ENCODE data around the gene CSF2. TPM values are rescaled to one million over a fixed set of nuclear protein-coding genes. Genes with fewer than 3 reads are reported as not detected.

CSF2 gene
- total RNA-seq, 3 donors from 2014 or later: 130 to 283 (median 277) TPM

DNA sequence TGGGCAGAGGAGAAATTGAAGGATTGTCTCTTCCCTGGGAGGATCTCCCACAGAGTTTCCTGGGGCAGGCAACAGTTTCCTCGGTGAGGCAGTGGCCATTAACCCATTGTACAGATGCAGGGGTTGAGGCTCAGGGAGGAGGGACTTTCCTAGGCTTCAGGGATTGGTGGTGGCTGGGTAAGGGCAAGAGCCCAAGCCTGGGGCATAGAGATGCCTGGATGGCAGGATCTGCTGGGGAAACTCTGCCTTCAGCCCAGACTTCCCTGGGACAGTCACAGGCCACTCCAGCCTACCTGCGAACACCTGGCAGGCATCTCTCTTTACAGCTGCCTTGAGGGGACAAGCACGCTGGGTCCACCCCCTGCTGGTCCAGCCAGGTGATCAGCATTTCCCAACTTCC lies 3.6 kb upstream of the CSF2 start:
- peaks cover 36% of the 10 kb centered on the region for H3K4me1 Mint-ChIP-seq (ENCODE audit: low read depth)

GRCh38 chr5:132070460-132071337 lies 2.9 kb upstream of the CSF2 start:
- H3K4me1 Mint-ChIP-seq (ENCODE audit: low read depth): peaks cover 34% of the 10 kb centered on the region
- no peaks in the 10 kb centered on the region for H3K9me3 Mint-ChIP-seq
- no peaks in the 10 kb centered on the region for H3K36me3 Mint-ChIP-seq (ENCODE audit: insufficient read depth)
- H3K27me3 Mint-ChIP-seq (ENCODE audit: low read depth): no peaks in the 10 kb centered on the region
- H3K4me3 Mint-ChIP-seq: no peak overlapping the region
- DNase-seq: peak; percentile 38
- ATAC-seq: peak; percentile 51 to 60

More for the DNA sequence above, 3.6 kb upstream of the CSF2 start:
- no peak for ATAC-seq
- Mint-ChIP-seq H3K4me3 (no peak overlapping the region), H3K9me3 (no peaks in the 10 kb centered on the region), H3K36me3 (ENCODE audit: insufficient read depth) (no peaks in the 10 kb centered on the region), H3K27me3 (ENCODE audit: low read depth) (no peaks in the 10 kb centered on the region)
- DNase-seq: no peak

- Mint-ChIP-seq H3K9me3 (no peaks in the 10 kb centered on the region), H3K4me1 (ENCODE audit: low read depth) (peaks cover 35% of the 10 kb centered on the region), H3K4me3 (no peak overlapping the region), H3K27me3 (ENCODE audit: low read depth) (no peaks in the 10 kb centered on the region), H3K36me3 (ENCODE audit: insufficient read depth) (no peaks in the 10 kb centered on the region)
- no peak for ATAC-seq
- DNase-seq: no peak
Observed at GRCh38 chr5:132071338-132071707, 2.3 kb upstream of the CSF2 start.

DNA sequence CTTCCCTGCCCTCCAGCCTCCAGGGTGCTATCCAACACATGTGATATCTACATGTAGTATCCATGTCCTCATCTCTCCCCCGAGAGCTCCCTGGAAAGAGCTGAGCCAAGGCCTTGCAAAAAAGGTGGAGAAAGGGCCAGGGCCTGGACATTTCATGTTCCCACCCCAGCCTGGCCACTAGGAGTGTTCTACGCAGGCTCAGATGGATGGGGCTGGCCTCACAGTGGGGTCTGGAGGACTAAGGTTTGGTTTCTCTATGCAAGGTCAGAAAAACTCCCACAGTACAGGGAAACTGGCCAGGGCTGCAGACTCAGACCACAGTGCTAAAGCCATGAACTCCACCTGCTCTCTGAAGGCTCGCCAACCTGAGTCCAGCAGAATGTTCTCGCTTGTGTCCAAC lies 1.5 kb upstream of the CSF2 start:
- Mint-ChIP-seq H3K9me3 (no peaks in the 10 kb centered on the region), H3K4me3 (no peak overlapping the region), H3K36me3 (ENCODE audit: insufficient read depth) (no peaks in the 10 kb centered on the region), H3K4me1 (ENCODE audit: low read depth) (peaks cover 39% of the 10 kb centered on the region), H3K27me3 (ENCODE audit: low read depth) (no peaks in the 10 kb centered on the region)
- no peak for DNase-seq
- ATAC-seq: no peak

DNA sequence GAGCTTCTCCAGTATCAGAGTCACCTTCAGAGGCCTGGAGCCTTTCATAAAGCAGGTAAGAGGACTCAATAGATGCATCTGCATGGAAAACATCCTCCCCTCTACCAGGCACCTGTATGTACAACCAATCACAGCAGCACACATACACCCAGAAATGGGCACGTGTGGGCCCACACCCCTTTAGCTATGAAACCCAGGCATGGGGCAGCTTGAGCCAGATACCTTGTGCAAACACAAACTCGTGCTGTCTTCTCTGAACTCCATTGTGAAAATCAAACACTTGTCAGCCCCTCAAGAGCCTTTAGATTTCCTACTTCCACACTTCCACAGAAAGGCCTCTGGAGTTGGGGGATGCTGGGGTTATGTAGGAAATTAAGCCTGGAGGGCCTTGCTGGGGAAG lies 1.1 kb upstream of the CSF2 start:
- no peak overlapping the region for H3K4me3 Mint-ChIP-seq
- no peaks in the 10 kb centered on the region for H3K36me3 Mint-ChIP-seq (ENCODE audit: insufficient read depth)
- peaks cover 44% of the 10 kb centered on the region for H3K4me1 Mint-ChIP-seq (ENCODE audit: low read depth)
- DNase-seq: no peak
- H3K9me3 Mint-ChIP-seq: no peaks in the 10 kb centered on the region
- no peak for ATAC-seq
- no peaks in the 10 kb centered on the region for H3K27me3 Mint-ChIP-seq (ENCODE audit: low read depth)

DNA sequence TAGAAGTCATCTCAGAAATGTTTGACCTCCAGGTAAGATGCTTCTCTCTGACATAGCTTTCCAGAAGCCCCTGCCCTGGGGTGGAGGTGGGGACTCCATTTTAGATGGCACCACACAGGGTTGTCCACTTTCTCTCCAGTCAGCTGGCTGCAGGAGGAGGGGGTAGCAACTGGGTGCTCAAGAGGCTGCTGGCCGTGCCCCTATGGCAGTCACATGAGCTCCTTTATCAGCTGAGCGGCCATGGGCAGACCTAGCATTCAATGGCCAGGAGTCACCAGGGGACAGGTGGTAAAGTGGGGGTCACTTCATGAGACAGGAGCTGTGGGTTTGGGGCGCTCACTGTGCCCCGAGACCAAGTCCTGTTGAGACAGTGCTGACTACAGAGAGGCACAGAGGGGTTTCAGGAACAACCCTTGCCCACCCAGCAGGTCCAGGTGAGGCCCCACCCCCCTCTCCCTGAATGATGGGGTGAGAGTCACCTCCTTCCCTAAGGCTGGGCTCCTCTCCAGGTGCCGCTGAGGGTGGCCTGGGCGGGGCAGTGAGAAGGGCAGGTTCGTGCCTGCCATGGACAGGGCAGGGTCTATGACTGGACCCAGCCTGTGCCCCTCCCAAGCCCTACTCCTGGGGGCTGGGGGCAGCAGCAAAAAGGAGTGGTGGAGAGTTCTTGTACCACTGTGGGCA lies 642 bp downstream of the CSF2 start:
- H3K9me3 Mint-ChIP-seq: no peaks in the 10 kb centered on the region
- DNase-seq (no peak), ATAC-seq (no peak)
- peak overlapping the region; percentile 70 for H3K4me3 Mint-ChIP-seq
- peaks cover 45% of the 10 kb centered on the region for H3K4me1 Mint-ChIP-seq (ENCODE audit: low read depth)
- H3K36me3 Mint-ChIP-seq (ENCODE audit: insufficient read depth): no peaks in the 10 kb centered on the region
- H3K27me3 Mint-ChIP-seq (ENCODE audit: low read depth): no peaks in the 10 kb centered on the region

DNA sequence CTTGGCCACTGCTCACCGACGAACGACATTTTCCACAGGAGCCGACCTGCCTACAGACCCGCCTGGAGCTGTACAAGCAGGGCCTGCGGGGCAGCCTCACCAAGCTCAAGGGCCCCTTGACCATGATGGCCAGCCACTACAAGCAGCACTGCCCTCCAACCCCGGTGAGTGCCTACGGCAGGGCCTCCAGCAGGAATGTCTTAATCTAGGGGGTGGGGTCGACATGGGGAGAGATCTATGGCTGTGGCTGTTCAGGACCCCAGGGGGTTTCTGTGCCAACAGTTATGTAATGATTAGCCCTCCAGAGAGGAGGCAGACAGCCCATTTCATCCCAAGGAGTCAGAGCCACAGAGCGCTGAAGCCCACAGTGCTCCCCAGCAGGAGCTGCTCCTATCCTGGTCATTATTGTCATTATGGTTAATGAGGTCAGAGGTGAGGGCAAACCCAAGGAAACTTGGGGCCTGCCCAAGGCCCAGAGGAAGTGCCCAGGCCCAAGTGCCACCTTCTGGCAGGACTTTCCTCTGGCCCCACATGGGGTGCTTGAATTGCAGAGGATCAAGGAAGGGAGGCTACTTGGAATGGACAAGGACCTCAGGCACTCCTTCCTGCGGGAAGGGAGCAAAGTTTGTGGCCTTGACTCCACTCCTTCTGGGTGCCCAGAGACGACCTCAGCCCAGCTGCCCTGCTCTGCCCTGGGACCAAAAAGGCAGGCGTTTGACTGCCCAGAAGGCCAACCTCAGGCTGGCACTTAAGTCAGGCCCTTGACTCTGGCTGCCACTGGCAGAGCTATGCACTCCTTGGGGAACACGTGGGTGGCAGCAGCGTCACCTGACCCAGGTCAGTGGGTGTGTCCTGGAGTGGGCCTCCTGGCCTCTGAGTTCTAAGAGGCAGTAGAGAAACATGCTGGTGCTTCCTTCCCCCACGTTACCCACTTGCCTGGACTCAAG lies 1.5 kb downstream of the CSF2 start:
- DNase-seq (no peak), ATAC-seq (peak in 1 of 2 donors; percentile 19)
- Mint-ChIP-seq H3K9me3 (no peaks in the 10 kb centered on the region), H3K4me1 (ENCODE audit: low read depth) (peaks cover 45% of the 10 kb centered on the region), H3K4me3 (peak overlapping the region; percentile 70), H3K27me3 (ENCODE audit: low read depth) (no peaks in the 10 kb centered on the region), H3K36me3 (ENCODE audit: insufficient read depth) (no peaks in the 10 kb centered on the region)

DNA sequence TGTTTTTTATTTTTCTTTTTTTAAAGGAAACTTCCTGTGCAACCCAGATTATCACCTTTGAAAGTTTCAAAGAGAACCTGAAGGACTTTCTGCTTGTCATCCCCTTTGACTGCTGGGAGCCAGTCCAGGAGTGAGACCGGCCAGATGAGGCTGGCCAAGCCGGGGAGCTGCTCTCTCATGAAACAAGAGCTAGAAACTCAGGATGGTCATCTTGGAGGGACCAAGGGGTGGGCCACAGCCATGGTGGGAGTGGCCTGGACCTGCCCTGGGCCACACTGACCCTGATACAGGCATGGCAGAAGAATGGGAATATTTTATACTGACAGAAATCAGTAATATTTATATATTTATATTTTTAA lies 2.1 kb downstream of the CSF2 start:
- peak overlapping the region; percentile 70 for H3K4me3 Mint-ChIP-seq
- no peaks in the 10 kb centered on the region for H3K36me3 Mint-ChIP-seq (ENCODE audit: insufficient read depth)
- no peaks in the 10 kb centered on the region for H3K9me3 Mint-ChIP-seq
- no peak for ATAC-seq
- no peaks in the 10 kb centered on the region for H3K27me3 Mint-ChIP-seq (ENCODE audit: low read depth)
- peaks cover 42% of the 10 kb centered on the region for H3K4me1 Mint-ChIP-seq (ENCODE audit: low read depth)
- DNase-seq: no peak

DNA sequence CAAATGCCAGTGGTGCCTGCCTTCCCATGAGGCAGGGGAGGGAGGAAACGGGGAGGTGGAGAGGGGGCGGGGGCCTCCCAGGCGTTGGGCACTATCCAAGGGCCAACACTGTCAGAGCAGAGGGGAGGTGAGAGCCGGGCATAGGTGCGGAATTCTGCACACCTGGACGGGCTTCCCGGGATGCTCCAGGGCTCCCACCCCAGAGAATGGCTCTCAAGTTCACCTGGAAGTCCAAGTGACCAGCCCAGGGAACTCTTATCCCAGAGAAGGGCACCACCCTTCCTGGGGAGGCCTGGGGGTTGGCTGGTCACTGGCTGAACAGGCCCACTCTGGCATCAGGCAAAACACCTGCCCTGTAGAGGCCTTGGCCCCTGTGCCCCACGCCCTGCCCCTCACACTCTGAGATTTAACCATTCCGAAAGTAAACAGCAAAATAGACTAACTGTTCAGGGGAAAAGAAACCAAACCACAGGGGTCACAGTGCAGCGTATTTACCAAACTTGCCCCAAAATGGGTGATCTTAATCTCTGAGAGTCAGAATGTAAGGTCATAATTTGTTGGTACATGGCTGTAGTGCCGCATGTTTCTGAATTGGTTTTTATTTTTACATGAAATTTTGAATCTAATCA lies 2.7 kb downstream of the CSF2 start:
- no peak for DNase-seq
- H3K4me1 Mint-ChIP-seq (ENCODE audit: low read depth): peaks cover 36% of the 10 kb centered on the region

GRCh38 chr5:132076983-132077382 lies 3.4 kb downstream of the CSF2 start:
- Mint-ChIP-seq H3K27me3 (ENCODE audit: low read depth) (no peaks in the 10 kb centered on the region), H3K4me3 (peak overlapping the region; percentile 55), H3K36me3 (ENCODE audit: insufficient read depth) (no peaks in the 10 kb centered on the region), H3K9me3 (no peaks in the 10 kb centered on the region), H3K4me1 (ENCODE audit: low read depth) (peaks cover 36% of the 10 kb centered on the region)
- DNase-seq: no peak
- no peak for ATAC-seq

More for the DNA sequence above, 2.7 kb downstream of the CSF2 start:
- no peak for ATAC-seq
- H3K27me3 Mint-ChIP-seq (ENCODE audit: low read depth): no peaks in the 10 kb centered on the region
- no peaks in the 10 kb centered on the region for H3K36me3 Mint-ChIP-seq (ENCODE audit: insufficient read depth)
- peak overlapping the region; percentile 31 for H3K4me3 Mint-ChIP-seq
- no peaks in the 10 kb centered on the region for H3K9me3 Mint-ChIP-seq

DNA sequence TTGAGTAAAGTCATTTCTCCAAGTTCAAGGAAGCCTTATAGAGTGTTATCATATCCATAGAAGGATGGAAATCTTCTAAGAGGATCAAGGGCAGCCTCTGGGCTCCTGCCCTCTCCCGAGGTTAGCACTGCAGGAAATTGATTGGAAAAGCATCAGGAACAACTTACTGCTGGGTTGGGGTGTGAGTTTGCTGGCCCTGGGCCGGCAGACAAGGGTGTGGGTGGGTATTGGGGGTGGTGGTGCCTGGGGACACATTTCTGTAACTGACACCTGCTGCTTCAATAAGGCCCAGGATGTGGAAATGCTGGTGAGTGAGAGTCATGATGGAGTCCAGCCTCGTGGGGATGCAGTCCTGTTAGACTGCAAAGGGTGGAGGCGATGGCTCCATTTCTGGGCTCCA lies 5.5 kb downstream of the CSF2 start:
- ATAC-seq: no peak
- no peaks in the 10 kb centered on the region for H3K36me3 Mint-ChIP-seq (ENCODE audit: insufficient read depth)

GRCh38 chr5:132079619-132080018 lies 6.0 kb downstream of the CSF2 start:
- no peaks in the 10 kb centered on the region for H3K27me3 Mint-ChIP-seq (ENCODE audit: low read depth)
- no peaks in the 10 kb centered on the region for H3K36me3 Mint-ChIP-seq (ENCODE audit: insufficient read depth)
- H3K4me1 Mint-ChIP-seq (ENCODE audit: low read depth): peaks cover 41% of the 10 kb centered on the region
- DNase-seq (no peak), ATAC-seq (no peak)
- H3K9me3 Mint-ChIP-seq: no peaks in the 10 kb centered on the region
- no peak overlapping the region for H3K4me3 Mint-ChIP-seq

More for the DNA sequence above, 5.5 kb downstream of the CSF2 start:
- no peaks in the 10 kb centered on the region for H3K9me3 Mint-ChIP-seq
- peaks cover 41% of the 10 kb centered on the region for H3K4me1 Mint-ChIP-seq (ENCODE audit: low read depth)
- no peak for DNase-seq
- H3K27me3 Mint-ChIP-seq (ENCODE audit: low read depth): no peaks in the 10 kb centered on the region
- H3K4me3 Mint-ChIP-seq: no peak overlapping the region

DNA sequence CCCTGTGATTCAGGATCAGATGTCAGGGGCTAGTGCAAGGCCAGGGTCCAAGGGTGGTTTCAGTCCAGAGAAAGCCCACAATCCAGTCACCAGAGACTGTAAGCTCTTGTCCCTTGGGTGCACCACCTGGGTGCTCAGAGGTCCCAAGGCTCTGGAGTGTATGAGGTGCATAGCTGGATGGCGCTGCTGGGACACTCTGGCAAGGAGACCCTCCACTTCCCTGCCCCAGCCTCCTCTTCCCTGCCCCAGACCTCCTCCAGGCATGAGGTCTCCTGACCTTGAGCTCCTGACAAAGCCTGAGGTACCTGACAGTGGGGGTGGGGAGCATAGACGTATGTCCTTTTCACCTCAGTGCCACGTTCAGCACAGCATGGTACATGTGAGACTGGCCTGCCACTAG lies 7.0 kb downstream of the CSF2 start:
- no peak for ATAC-seq
- Mint-ChIP-seq H3K4me1 (ENCODE audit: low read depth) (peaks cover 42% of the 10 kb centered on the region), H3K27me3 (ENCODE audit: low read depth) (no peaks in the 10 kb centered on the region), H3K9me3 (no peaks in the 10 kb centered on the region), H3K4me3 (no peak overlapping the region), H3K36me3 (ENCODE audit: insufficient read depth) (no peaks in the 10 kb centered on the region)
- no peak for DNase-seq

- Mint-ChIP-seq H3K36me3 (ENCODE audit: insufficient read depth) (no peaks in the 10 kb centered on the region), H3K4me3 (no peak overlapping the region), H3K27me3 (ENCODE audit: low read depth) (no peaks in the 10 kb centered on the region), H3K9me3 (no peaks in the 10 kb centered on the region), H3K4me1 (ENCODE audit: low read depth) (peaks cover 44% of the 10 kb centered on the region)
- ATAC-seq (no peak), DNase-seq (no peak)
Observed at GRCh38 chr5:132081458-132081857, 7.9 kb downstream of the CSF2 start.

Measured in activated T-cell treated with anti-CD3 and anti-CD28 coated beads, Interleukin-2, amount 50 U/mL, for 4 hours (primary cell).